ENCODE measurements around the gene GSC2.

GSC2 gene

GRCh38 chr22:19134176-19134831 lies 15.8 kb downstream of the GSC2 start:
- H3K4me1 ChIP-seq: peaks cover 0 to 5% (median 0%) of the 10 kb centered on the region in 10 experiments; a peak in 1 of 20 replicates
- no peaks in the 10 kb centered on the region for H3K27me3 ChIP-seq
- no peak overlapping the region for H3K9ac ChIP-seq
- peaks cover 68 to 90% (median 81%) of the 10 kb centered on the region in 11 experiments for H3K36me3 ChIP-seq
- H3K9me3 ChIP-seq (replicated peaks in 1 of 11): no peaks in the 10 kb centered on the region
- no peak overlapping the region for H3K4me2 ChIP-seq
- H3K4me3 ChIP-seq: no peak overlapping the region
- H4K20me1 ChIP-seq: peaks cover 0 to 89% (median 55%) of the 10 kb centered on the region in 11 experiments; a peak in 13 of 22 replicates
- no peak for TF ChIP-seq Cebpa-rat (IDR thresholded peaks at IDR 0.05)
- no peak overlapping the region for H3K27ac ChIP-seq

GRCh38 chr22:19133561-19133960 lies 16.5 kb downstream of the GSC2 start:
- Histone ChIP-seq H3K9ac (no peak overlapping the region), H3K9me3 (replicated peaks in 1 of 11) (no peaks in the 10 kb centered on the region)

GRCh38 chr22:19132693-19133400 lies 17.2 kb downstream of the GSC2 start:
- no peak overlapping the region for H3K9ac ChIP-seq
- H3K4me2 ChIP-seq: no peak overlapping the region
- peaks cover 0 to 5% (median 0%) of the 10 kb centered on the region in 10 experiments; a peak in 1 of 20 replicates for H3K4me1 ChIP-seq
- peaks cover 53 to 76% (median 66%) of the 10 kb centered on the region in 11 experiments for H3K36me3 ChIP-seq
- H3K27me3 ChIP-seq: no peaks in the 10 kb centered on the region
- H3K4me3 ChIP-seq: no peak overlapping the region
- H3K9me3 ChIP-seq (replicated peaks in 1 of 11): no peaks in the 10 kb centered on the region
- H4K20me1 ChIP-seq: peaks cover 0 to 83% (median 44%) of the 10 kb centered on the region in 11 experiments; a peak in 13 of 22 replicates
- H3K27ac ChIP-seq: no peak overlapping the region
- TF ChIP-seq Cebpa-rat (IDR thresholded peaks at IDR 0.05): no peak

More at GRCh38 chr22:19133561-19133960, 16.5 kb downstream of the GSC2 start:
- Histone ChIP-seq H3K27ac (no peak overlapping the region), H3K36me3 (peaks cover 60 to 83% (median 73%) of the 10 kb centered on the region in 11 experiments), H3K27me3 (no peaks in the 10 kb centered on the region), H4K20me1 (peaks cover 0 to 86% (median 51%) of the 10 kb centered on the region in 11 experiments; a peak in 13 of 22 replicates), H3K4me1 (peaks cover 0 to 5% (median 0%) of the 10 kb centered on the region in 10 experiments; a peak in 1 of 20 replicates), H3K4me3 (no peak overlapping the region), H3K4me2 (no peak overlapping the region)
- no peak for TF ChIP-seq Cebpa-rat (IDR thresholded peaks at IDR 0.05)

GRCh38 chr22:19132153-19132552 lies 17.9 kb downstream of the GSC2 start:
- H3K4me1 ChIP-seq: peaks cover 0 to 5% (median 0%) of the 10 kb centered on the region in 10 experiments; a peak in 1 of 20 replicates
- no peak overlapping the region for H3K4me2 ChIP-seq
- peaks cover 46 to 69% (median 59%) of the 10 kb centered on the region in 11 experiments for H3K36me3 ChIP-seq
- H4K20me1 ChIP-seq: peaks cover 0 to 81% (median 38%) of the 10 kb centered on the region in 11 experiments; a peak in 13 of 22 replicates
- TF ChIP-seq Cebpa-rat (IDR thresholded peaks at IDR 0.05): no peak
- no peak overlapping the region for H3K4me3 ChIP-seq
- no peak overlapping the region for H3K9ac ChIP-seq
- H3K27ac ChIP-seq: no peak overlapping the region
- H3K27me3 ChIP-seq: no peaks in the 10 kb centered on the region
- H3K9me3 ChIP-seq (replicated peaks in 1 of 11): no peaks in the 10 kb centered on the region

- Histone ChIP-seq H3K27me3 (no peaks in the 10 kb centered on the region), H3K9ac (no peak overlapping the region), H3K36me3 (peaks cover 41 to 64% (median 54%) of the 10 kb centered on the region in 11 experiments), H3K27ac (no peak overlapping the region), H3K9me3 (replicated peaks in 1 of 11) (no peaks in the 10 kb centered on the region), H3K4me2 (no peak overlapping the region), H3K4me3 (no peak overlapping the region), H4K20me1 (peaks cover 0 to 76% (median 33%) of the 10 kb centered on the region in 11 experiments; a peak in 13 of 22 replicates), H3K4me1 (peaks cover 0 to 5% (median 0%) of the 10 kb centered on the region in 10 experiments; a peak in 1 of 20 replicates)
- no peak for TF ChIP-seq Cebpa-rat (IDR thresholded peaks at IDR 0.05)
These were observed 18.4 kb downstream of the GSC2 start for GRCh38 chr22:19131685-19132015.

- Histone ChIP-seq H3K9me3 (replicated peaks in 1 of 11) (no peaks in the 10 kb centered on the region), H4K20me1 (peaks cover 0 to 75% (median 29%) of the 10 kb centered on the region in 11 experiments; a peak in 13 of 22 replicates), H3K27ac (no peak within 1 kb of the TSS), H3K4me3 (no peak within 1 kb of the TSS), H3K4me1 (peaks cover 0 to 5% (median 0%) of the 10 kb centered on the region in 10 experiments; a peak in 1 of 20 replicates), H3K36me3 (peaks cover 36 to 59% (median 49%) of the 10 kb centered on the region in 11 experiments), H3K4me2 (no peak within 1 kb of the TSS), H3K9ac (0 out of 22 replicates have a peak within 1 kb of the TSS, but pooled peaks of 1 of the 11 experiments have one; percentile 24), H3K27me3 (no peaks in the 10 kb centered on the region)
- TF ChIP-seq Cebpa-rat (IDR thresholded peaks at IDR 0.05): no peak
These were observed 19.0 kb downstream of the GSC2 start, which contains the start of gene TSSK2 for GRCh38 chr22:19130959-19131684. TSS of gene TSSK2 (plus strand) at chr22:19131308. CDS start at chr22:19131400, 92 bp downstream.

- Histone ChIP-seq H3K27ac (no peak overlapping the region), H3K4me2 (no peak overlapping the region)
- no peak for TF ChIP-seq Cebpa-rat (IDR thresholded peaks at IDR 0.05)
These were observed 20.2 kb downstream of the GSC2 start for GRCh38 chr22:19129871-19130270.

GRCh38 chr22:19128946-19129727 lies 21.0 kb downstream of the GSC2 start:
- Histone ChIP-seq H3K9me3 (replicated peaks in 1 of 11) (no peaks in the 10 kb centered on the region), H3K27ac (no peak overlapping the region), H3K27me3 (no peaks in the 10 kb centered on the region), H3K4me1 (peaks cover 0 to 5% (median 0%) of the 10 kb centered on the region in 10 experiments; a peak in 1 of 20 replicates), H3K4me3 (no peak overlapping the region), H3K9ac (0 out of 22 replicates have a peak overlapping the region, but pooled peaks of 1 of the 11 experiments have one; percentile 27), H3K4me2 (no peak overlapping the region), H3K36me3 (peaks cover 17 to 39% (median 29%) of the 10 kb centered on the region in 11 experiments), H4K20me1 (peaks cover 0 to 62% (median 23%) of the 10 kb centered on the region in 11 experiments; a peak in 13 of 22 replicates)
- no peak for TF ChIP-seq Cebpa-rat (IDR thresholded peaks at IDR 0.05)

More at GRCh38 chr22:19129871-19130270, 20.2 kb downstream of the GSC2 start:
- Histone ChIP-seq H3K9ac (0 out of 22 replicates have a peak overlapping the region, but pooled peaks of 2 of the 11 experiments have one; percentile 24 to 27), H3K4me1 (peaks cover 0 to 5% (median 0%) of the 10 kb centered on the region in 10 experiments; a peak in 1 of 20 replicates), H3K4me3 (no peak overlapping the region), H3K9me3 (replicated peaks in 1 of 11) (no peaks in the 10 kb centered on the region), H3K27me3 (no peaks in the 10 kb centered on the region), H3K36me3 (peaks cover 24 to 46% (median 37%) of the 10 kb centered on the region in 11 experiments), H4K20me1 (peaks cover 0 to 69% (median 25%) of the 10 kb centered on the region in 11 experiments; a peak in 13 of 22 replicates)
